CD14-positive monocyte (primary cell): ENCODE measurements around the gene ARHGAP33. TPM values are rescaled to one million over a fixed set of nuclear protein-coding genes. Genes with fewer than 3 reads are reported as not detected.

ENCODE experiments used
- DNase-seq, 3 donors: peaks; one replicate each; pipeline ENCODE4 v3.0.0-alpha.2; 2011 to 2022
- H2AFZ ChIP-seq: 2 replicates; pipeline ENCODE4 v1.6.0; 2012; ENCODE audit warnings: mild to moderate bottlenecking, low read depth, low read length, inconsistent platforms; ENCODE audit not compliant: insufficient read depth, poor library complexity, severe bottlenecking
- H3K27ac ChIP-seq, 2 donors: 1 replicate in 1 of 2; 2 replicates in 1 of 2; pipeline ENCODE4 v1.5.1; 2012 to 2013; ENCODE audit warnings: low read length in 2 of 2, control low read depth in 1 of 2, inconsistent platforms in 1 of 2, low read depth in 1 of 2, mild to moderate bottlenecking in 1 of 2
- H3K27me3 ChIP-seq, 2 donors: one replicate each; pipeline versions ENCODE4 v1.6.0 to v1.6.1; 2011 to 2013; ENCODE audit warnings: low read length in 2 of 2; ENCODE audit not compliant: control insufficient read depth in 2 of 2, insufficient read depth in 2 of 2
- H3K36me3 ChIP-seq, 2 donors: replicated peaks in 1 of 2; 1 replicate in 1 of 2; 2 replicates in 1 of 2; pipeline versions ENCODE4 v1.5.1 to v1.6.1; 2012 to 2013; ENCODE audit warnings: low read length in 2 of 2, control low read depth in 1 of 2, inconsistent platforms in 1 of 2, mild to moderate bottlenecking in 1 of 2; ENCODE audit not compliant: insufficient read depth in 2 of 2, control insufficient read depth in 1 of 2
- H3K4me1 ChIP-seq, 2 donors: 1 replicate in 1 of 2; 2 replicates in 1 of 2; pipeline versions ENCODE4 v1.5.1 to v1.6.1; 2012 to 2013; ENCODE audit warnings: low read length in 2 of 2, control low read depth in 1 of 2, inconsistent platforms in 1 of 2, mild to moderate bottlenecking in 1 of 2, moderate library complexity in 1 of 2; ENCODE audit not compliant: insufficient read depth in 2 of 2, control insufficient read depth in 1 of 2
- H3K4me2 ChIP-seq: replicated peaks from 2 replicates; pipeline ENCODE3; 2012; ENCODE audit warnings: low read length, moderate library complexity, mild to moderate bottlenecking; ENCODE audit not compliant: poor library complexity, severe bottlenecking; ENCODE audit errors: extremely low read depth
- H3K4me3 ChIP-seq, 3 experiments: fragments of 200-600 bp in 1 of 3; sonication (generic) in 1 of 3; replicated peaks in 1 of 3; 1 replicate in 2 of 3; 2 replicates in 1 of 3; pipeline ENCODE4 v1.5.1; 2011 to 2013; ENCODE audit warnings: low read length in 3 of 3, mild to moderate bottlenecking in 3 of 3, control low read depth in 2 of 3, low read depth in 2 of 3, inconsistent platforms in 1 of 3, moderate library complexity in 1 of 3
- H3K79me2 ChIP-seq: 2 replicates; pipeline ENCODE4 v1.6.0; 2012; ENCODE audit warnings: mild to moderate bottlenecking, control low read depth, inconsistent platforms, low read length, moderate library complexity; ENCODE audit not compliant: insufficient read depth
- H3K9ac ChIP-seq: 2 replicates; pipeline ENCODE4 v1.6.0; 2017; ENCODE audit warnings: low read length, mild to moderate bottlenecking; ENCODE audit not compliant: insufficient read depth, poor library complexity, severe bottlenecking
- H3K9me3 ChIP-seq, 2 donors: replicated peaks in 1 of 2; 1 replicate in 1 of 2; 2 replicates in 1 of 2; pipeline versions ENCODE4 v1.5.1 to v1.6.1; 2012 to 2013; ENCODE audit warnings: low read length in 2 of 2, control low read depth in 1 of 2; ENCODE audit not compliant: control insufficient read depth in 1 of 2, insufficient read depth in 1 of 2
- H4K20me1 ChIP-seq: 2 replicates; pipeline ENCODE4 v1.6.0; 2012; ENCODE audit warnings: mild to moderate bottlenecking, low read length, control low read depth, moderate library complexity; ENCODE audit not compliant: insufficient read depth
- H3K27ac Mint-ChIP-seq, 7 donors: one replicate each; pipeline ENCODE4 v1.8.0; 2020; ENCODE audit warnings: mild to moderate bottlenecking in 7 of 7, mixed read lengths in 7 of 7, moderate library complexity in 6 of 7, inconsistent platforms in 2 of 7
- H3K27me3 Mint-ChIP-seq, 3 donors: one replicate each; pipeline ENCODE4 v1.8.0; 2021 to 2022; ENCODE audit warnings: low read depth in 3 of 3, mild to moderate bottlenecking in 3 of 3, mixed read lengths in 3 of 3, moderate library complexity in 3 of 3, inconsistent platforms in 1 of 3
- H3K36me3 Mint-ChIP-seq, 2 donors: one replicate each; pipeline ENCODE4 v1.8.0; 2020; ENCODE audit warnings: mixed read lengths in 2 of 2, inconsistent platforms in 1 of 2, mild to moderate bottlenecking in 1 of 2
- H3K4me1 Mint-ChIP-seq: one replicate; pipeline ENCODE4 v1.8.0; 2020; ENCODE audit warnings: mild to moderate bottlenecking, mixed read lengths
- H3K4me3 Mint-ChIP-seq, 2 donors: one replicate each; pipeline ENCODE4 v1.8.0; 2020; ENCODE audit warnings: mild to moderate bottlenecking in 2 of 2, mixed read lengths in 2 of 2, moderate library complexity in 1 of 2
- H3K9me3 Mint-ChIP-seq, 7 donors: one replicate each; pipeline ENCODE4 v1.8.0; 2020 to 2022; ENCODE audit warnings: mixed read lengths in 7 of 7, mild to moderate bottlenecking in 6 of 7, moderate library complexity in 6 of 7, inconsistent platforms in 2 of 7
- CTCF ChIP-seq: fragments of 200-600 bp; IDR thresholded peaks from one replicate; pipeline ENCODE4 v1.8.0; 2022; ENCODE audit warnings: antibody characterized with exemption, mild to moderate bottlenecking
- WGBS: methylation state at CpG from one replicate; pipeline ENCODE4 v1.1.5; 2013; ENCODE audit warnings: missing lambda C conversion rate; ENCODE audit not compliant: insufficient coverage; 5-methylcytosine and 5-hydroxymethylcytosine counted together
- intact Hi-C, 2 donors: fragments of 100-400 bp; cut with micrococcal nuclease; formaldehyde crosslinking; loops; one replicate each; pipeline versions ENCODE4 v1.15.0 to v1.15.1; 2023
- polyA plus RNA-seq, 3 donors: library from polyadenylated mRNA; depleted of rRNA in 1 of 3; unstranded in 2 of 3; stranded (reverse) in 1 of 3; fragments of 300-500 nt in 2 of 3; fragments of >200 nt in 1 of 3; fragmentation: Illumina TruSeq in 2 of 3; gene quantifications; 1 replicate in 2 of 3; 2 replicates in 1 of 3; pipeline ENCODE4 v1.2.3, GENCODE V29; 2012 to 2021

Gene ARHGAP33
- polyA plus RNA-seq, 3 donors: 8.6 TPM; not detected in 2

GRCh38 chr19:35791814-35792279 is 16.5 kb downstream of the ARHGAP33 start:
- no peaks in the 10 kb centered on the region for H3K79me2 ChIP-seq
- DNase-seq: no peak
- H3K9ac ChIP-seq: no peak overlapping the region
- 94% methylated on average over 6 of the region's 9 CpGs for WGBS
- no peak overlapping the region for H3K27ac Mint-ChIP-seq
- no peaks in the 10 kb centered on the region for H3K4me1 ChIP-seq
- no peak overlapping the region for H2AFZ ChIP-seq
- intact Hi-C loops: no loop called here
- no peaks in the 10 kb centered on the region for H3K9me3 ChIP-seq
- peaks cover 0 to 4% of the 10 kb centered on the region in 2 donors for H3K36me3 Mint-ChIP-seq
- H3K4me3 ChIP-seq: no peak overlapping the region
- no peak overlapping the region for H3K4me3 Mint-ChIP-seq
- no peaks in the 10 kb centered on the region for H3K4me1 Mint-ChIP-seq
- peaks cover 0 to 7% of the 10 kb centered on the region in 2 donors for H3K36me3 ChIP-seq
- no peak overlapping the region for H3K27ac ChIP-seq
- peaks cover 0 to 5% (median 0%) of the 10 kb centered on the region in 7 donors for H3K9me3 Mint-ChIP-seq
- no peak for TF ChIP-seq CTCF
- H3K27me3 ChIP-seq: peaks cover 2 to 7% of the 10 kb centered on the region in 2 donors
- no peak overlapping the region for H3K4me2 ChIP-seq
- peaks cover 17 to 26% (median 20%) of the 10 kb centered on the region in 3 donors for H3K27me3 Mint-ChIP-seq
- no peaks in the 10 kb centered on the region for H4K20me1 ChIP-seq

- Mint-ChIP-seq H3K4me3 (no peak overlapping the region), H3K27ac (peak overlapping the region in 1 of 7 donors; percentile 23)
- DNase-seq: no peak
Observed at GRCh38 chr19:35792312-35792711, 16.9 kb downstream of the ARHGAP33 start.

More at GRCh38 chr19:35792312-35792711, 16.9 kb downstream of the ARHGAP33 start:
- Mint-ChIP-seq H3K27me3 (peaks cover 22 to 30% (median 24%) of the 10 kb centered on the region in 3 donors), H3K9me3 (peaks cover 0 to 6% (median 0%) of the 10 kb centered on the region in 7 donors), H3K36me3 (peaks cover 0 to 4% of the 10 kb centered on the region in 2 donors), H3K4me1 (peaks cover 2% of the 10 kb centered on the region)
- no peak overlapping the region for H3K4me2 ChIP-seq
- no peak overlapping the region for H3K9ac ChIP-seq
- intact Hi-C loops: no loop called here
- 90% methylated on average over 15 of the region's 15 CpGs for WGBS
- H3K27me3 ChIP-seq: peaks cover 2 to 11% of the 10 kb centered on the region in 2 donors
- H3K4me1 ChIP-seq: no peaks in the 10 kb centered on the region
- H3K4me3 ChIP-seq: no peak overlapping the region
- no peaks in the 10 kb centered on the region for H3K79me2 ChIP-seq
- no peaks in the 10 kb centered on the region for H3K9me3 ChIP-seq
- no peak for TF ChIP-seq CTCF
- H2AFZ ChIP-seq: no peak overlapping the region
- H4K20me1 ChIP-seq: no peaks in the 10 kb centered on the region
- H3K27ac ChIP-seq: no peak overlapping the region
- H3K36me3 ChIP-seq: peaks cover 0 to 5% of the 10 kb centered on the region in 2 donors
